LNCAP (cell line): Measurements from ENCODE around the gene RBM44.

Experiments used
- CTCF ChIP-seq: fragments of 450-650 bp; IDR thresholded peaks from 2 replicates; pipeline ENCODE4 v1.5.1; 2017; ENCODE audit warnings: mild to moderate bottlenecking

Gene RBM44

GRCh38 chr2:237791977-237792727 lies 6.4 kb upstream of the RBM44 start:
- TF ChIP-seq CTCF, result no peak

- TF ChIP-seq CTCF, result no peak
Measured at GRCh38 chr2:237797253-237797652, 1.3 kb upstream of the RBM44 start.

GRCh38 chr2:237799060-237799428 lies 465 bp downstream of the RBM44 start:
- TF ChIP-seq CTCF, result no peak

GRCh38 chr2:237801466-237801865 lies 2.9 kb downstream of the RBM44 start:
- no peak for TF ChIP-seq CTCF

GRCh38 chr2:237806334-237806733 lies 7.8 kb downstream of the RBM44 start:
- TF ChIP-seq CTCF, result no peak

GRCh38 chr2:237815637-237816036 lies 17.1 kb downstream of the RBM44 start:
- no peak for TF ChIP-seq CTCF

GRCh38 chr2:237816531-237816930 lies 18.0 kb downstream of the RBM44 start:
- no peak for TF ChIP-seq CTCF

- TF ChIP-seq CTCF, result no peak
Measured at GRCh38 chr2:237818066-237818473, 19.5 kb downstream of the RBM44 start.
